ENCODE data around the gene UBN1. TPM values are rescaled to one million over a fixed set of nuclear protein-coding genes. Genes with fewer than 3 reads are reported as not detected.
A peak's percentile ranks its signal among the peaks of the same experiment; 100 is the strongest.

UBN1 gene
- total RNA-seq, 3 donors from 2014 or later = 41.3 to 42.7 (median 41.6) TPM

GRCh38 chr16:4869147-4869805 is 22.0 kb downstream of the UBN1 start:
- Histone ChIP-seq H3K4me3 (no peak overlapping the region), H3K9me3 (no peaks in the 10 kb centered on the region), H3K4me1 (ENCODE audit: low read depth) (no peaks in the 10 kb centered on the region), H3K36me3 (ENCODE audit: low read depth) (peaks cover 7% of the 10 kb centered on the region)
- peak; percentile 40 for ATAC-seq
- no peak for DNase-seq
- TF ChIP-seq CTCF (IDR thresholded peaks at IDR 0.05) = no peak
- intact Hi-C loops (cut with DNase I, micrococcal nuclease) = no loop called here

GRCh38 chr16:4870138-4870671 is 22.9 kb downstream of the UBN1 start:
- Histone ChIP-seq H3K9me3 (no peaks in the 10 kb centered on the region), H3K4me3 (no peak overlapping the region), H3K36me3 (ENCODE audit: low read depth) (peaks cover 7% of the 10 kb centered on the region), H3K4me1 (ENCODE audit: low read depth) (no peaks in the 10 kb centered on the region)
- no peak for DNase-seq
- TF ChIP-seq CTCF (IDR thresholded peaks at IDR 0.05) = no peak
- no peak for ATAC-seq
- intact Hi-C loops (cut with DNase I, micrococcal nuclease) = no loop called here

GRCh38 chr16:4871071-4871470 is 23.8 kb downstream of the UBN1 start:
- TF ChIP-seq CTCF (IDR thresholded peaks at IDR 0.05) = no peak
- H3K9me3 ChIP-seq = no peaks in the 10 kb centered on the region
- H3K36me3 ChIP-seq (ENCODE audit: low read depth) = peaks cover 7% of the 10 kb centered on the region
- no peak for ATAC-seq
- intact Hi-C loops (cut with DNase I, micrococcal nuclease) = no loop called here
- DNase-seq = no peak
- no peak overlapping the region for H3K4me3 ChIP-seq
- no peaks in the 10 kb centered on the region for H3K4me1 ChIP-seq (ENCODE audit: low read depth)

GRCh38 chr16:4873091-4873490 is 25.8 kb downstream of the UBN1 start:
- no peak for TF ChIP-seq CTCF (IDR thresholded peaks at IDR 0.05)
- H3K4me1 ChIP-seq (ENCODE audit: low read depth) = no peaks in the 10 kb centered on the region
- peaks cover 7% of the 10 kb centered on the region for H3K36me3 ChIP-seq (ENCODE audit: low read depth)
- ATAC-seq = no peak
- intact Hi-C loops (cut with DNase I, micrococcal nuclease) = no loop called here
- DNase-seq = no peak
- H3K9me3 ChIP-seq = no peaks in the 10 kb centered on the region
- no peak overlapping the region for H3K4me3 ChIP-seq

GRCh38 chr16:4874666-4875065 is 27.4 kb downstream of the UBN1 start:
- no peak for ATAC-seq
- Histone ChIP-seq H3K36me3 (ENCODE audit: low read depth) (peaks cover 8% of the 10 kb centered on the region), H3K4me1 (ENCODE audit: low read depth) (no peaks in the 10 kb centered on the region), H3K4me3 (no peak overlapping the region), H3K9me3 (no peaks in the 10 kb centered on the region)
- no peak for TF ChIP-seq CTCF (IDR thresholded peaks at IDR 0.05)
- intact Hi-C loops (cut with DNase I, micrococcal nuclease) = no loop called here
- no peak for DNase-seq
